Stimulated activated CD4-positive, alpha-beta T cell treated with anti-CD3 and anti-CD28 coated beads, TNF-alpha, amount 100 ng/mL, for 1 hour (primary cell): ENCODE data around the gene AMIGO1.

Source experiments
- DNase-seq, 3 donors: peaks; one replicate each; pipeline ENCODE4 v3.0.0-alpha.2; 2020; ENCODE audit warnings: low read depth in 3 of 3, low spot score in 1 of 3

AMIGO1 gene

GRCh38 chr1:109504974-109505373, 4.6 kb downstream of the AMIGO1 start:
- no peak for DNase-seq

GRCh38 chr1:109503935-109504334, 5.6 kb downstream of the AMIGO1 start:
- DNase-seq, result no peak

- peak in 1 of 3 donors; percentile 43 for DNase-seq
Observed at GRCh38 chr1:109502364-109502851, 7.1 kb downstream of the AMIGO1 start.

GRCh38 chr1:109501644-109502363, 7.7 kb downstream of the AMIGO1 start:
- no peak for DNase-seq

- DNase-seq, result no peak
Observed at GRCh38 chr1:109500941-109501381, 8.6 kb downstream of the AMIGO1 start.

GRCh38 chr1:109499661-109500536, 9.6 kb downstream of the AMIGO1 start:
- peak in 1 of 3 donors; percentile 38 for DNase-seq

GRCh38 chr1:109499081-109499480, 10.4 kb downstream of the AMIGO1 start:
- DNase-seq, result no peak

- DNase-seq, result no peak
Observed at GRCh38 chr1:109498161-109498801, 11.2 kb downstream of the AMIGO1 start.

- DNase-seq, result no peak
Observed at GRCh38 chr1:109497449-109498160, 11.9 kb downstream of the AMIGO1 start.

- no peak for DNase-seq
Observed at GRCh38 chr1:109495738-109496137, 13.8 kb downstream of the AMIGO1 start.

- peak; percentile 54 to 88 (median 76) for DNase-seq
Observed at GRCh38 chr1:109493805-109494539, 15.6 kb downstream of the AMIGO1 start, which contains the start of gene CYB561D1. Gene CYB561D1 (plus strand): TSS chr1:109494094. CDS start chr1:109494140, 46 bp downstream.

GRCh38 chr1:109493227-109493626, 16.3 kb downstream of the AMIGO1 start:
- DNase-seq, result no peak

- no peak for DNase-seq
Observed at GRCh38 chr1:109492779-109493178, 16.7 kb downstream of the AMIGO1 start.

GRCh38 chr1:109491372-109491771, 18.2 kb downstream of the AMIGO1 start:
- no peak for DNase-seq

- DNase-seq, result no peak
Observed at GRCh38 chr1:109490934-109491302, 18.6 kb downstream of the AMIGO1 start.

- peak in 2 of 3 donors; percentile 50 to 60 for DNase-seq
Observed at GRCh38 chr1:109490029-109490933, 19.2 kb downstream of the AMIGO1 start.

GRCh38 chr1:109488696-109489095, 20.8 kb downstream of the AMIGO1 start:
- no peak for DNase-seq

GRCh38 chr1:109488201-109488600, 21.3 kb downstream of the AMIGO1 start:
- DNase-seq, result no peak

GRCh38 chr1:109487261-109487660, 22.3 kb downstream of the AMIGO1 start:
- DNase-seq, result no peak
